Small intestine (tissue), 7 donors: ENCODE results near the gene ATCAY. TPM values are rescaled to one million over a fixed set of nuclear protein-coding genes. Genes with fewer than 3 reads are reported as not detected.
"Not testable (repeated sequence)": the region's sequence is repeated elsewhere in the genome, so short reads cannot be mapped to it uniquely, and the experiment has no call there.

Source experiments
- DNase-seq, 2 donors: peaks; one replicate each; pipeline versions ENCODE4 v3.0.0 to v3.0.0-alpha.2; 2013
- FAIRE-seq: peaks from 2 replicates; lab custom pipeline; 2012; peaks lifted over from hg19 to GRCh38; lab: Jason Lieb, UNC
- H3K27ac ChIP-seq, 3 donors: one replicate each; pipeline ENCODE4 v1.5.1; 2013; ENCODE audit warnings: low read length in 2 of 3, mild to moderate bottlenecking in 2 of 3, control low read depth in 1 of 3, inconsistent platforms in 1 of 3, low read depth in 1 of 3, moderate library complexity in 1 of 3
- H3K27me3 ChIP-seq, 3 donors: one replicate each; pipeline ENCODE4 v1.6.1; 2013; ENCODE audit warnings: low read length in 3 of 3, inconsistent platforms in 1 of 3; ENCODE audit not compliant: control insufficient read depth in 3 of 3, insufficient read depth in 3 of 3
- H3K36me3 ChIP-seq, 3 donors: one replicate each; pipeline ENCODE4 v1.6.1; 2013; ENCODE audit warnings: low read length in 3 of 3, inconsistent platforms in 1 of 3, low read depth in 1 of 3, mild to moderate bottlenecking in 1 of 3, moderate library complexity in 1 of 3; ENCODE audit not compliant: control insufficient read depth in 3 of 3, insufficient read depth in 2 of 3
- H3K4me1 ChIP-seq, 3 donors: one replicate each; pipeline ENCODE4 v1.6.1; 2013; ENCODE audit warnings: low read length in 2 of 3, inconsistent platforms in 1 of 3, low read depth in 1 of 3, mild to moderate bottlenecking in 1 of 3, moderate library complexity in 1 of 3; ENCODE audit not compliant: control insufficient read depth in 3 of 3, insufficient read depth in 2 of 3
- H3K4me3 ChIP-seq, 3 donors: one replicate each; pipeline ENCODE4 v1.5.1; 2013; ENCODE audit warnings: low read length in 3 of 3, control low read depth in 1 of 3, inconsistent platforms in 1 of 3, low read depth in 1 of 3, mild to moderate bottlenecking in 1 of 3, moderate library complexity in 1 of 3
- H3K9me3 ChIP-seq, 2 donors: one replicate each; pipeline ENCODE4 v1.6.1; 2013; ENCODE audit warnings: low read depth in 1 of 2, low read length in 1 of 2; ENCODE audit not compliant: control insufficient read depth in 2 of 2, insufficient read depth in 1 of 2
- WGBS, 3 donors: extraction: QIAGEN DNeasy Blood & Tissue Kit; methylation state at CpG; one replicate each; pipeline ENCODE4 v1.1.7; 2013; 5-methylcytosine and 5-hydroxymethylcytosine counted together
- polyA plus RNA-seq, 4 donors: library from polyadenylated mRNA; stranded (reverse) in 3 of 4; unstranded in 1 of 4; fragments of 200-250 nt in 3 of 4; fragments of 120-200 nt in 1 of 4; gene quantifications; one replicate each; pipeline versions ENCODE4 v1.2.1 to v1.2.3, GENCODE V29; 2013
- donor health status: healthy with polysubstance abuse.
- donor health status: control.
- donor health status: control.
- donor health status: Bipolar disorder and iron deficiency.
- donor health status: healthy.

Gene ATCAY
- polyA plus RNA-seq, 4 donors, result 0.27 to 3.0 (median 0.34) TPM; not detected in 1

DNA sequence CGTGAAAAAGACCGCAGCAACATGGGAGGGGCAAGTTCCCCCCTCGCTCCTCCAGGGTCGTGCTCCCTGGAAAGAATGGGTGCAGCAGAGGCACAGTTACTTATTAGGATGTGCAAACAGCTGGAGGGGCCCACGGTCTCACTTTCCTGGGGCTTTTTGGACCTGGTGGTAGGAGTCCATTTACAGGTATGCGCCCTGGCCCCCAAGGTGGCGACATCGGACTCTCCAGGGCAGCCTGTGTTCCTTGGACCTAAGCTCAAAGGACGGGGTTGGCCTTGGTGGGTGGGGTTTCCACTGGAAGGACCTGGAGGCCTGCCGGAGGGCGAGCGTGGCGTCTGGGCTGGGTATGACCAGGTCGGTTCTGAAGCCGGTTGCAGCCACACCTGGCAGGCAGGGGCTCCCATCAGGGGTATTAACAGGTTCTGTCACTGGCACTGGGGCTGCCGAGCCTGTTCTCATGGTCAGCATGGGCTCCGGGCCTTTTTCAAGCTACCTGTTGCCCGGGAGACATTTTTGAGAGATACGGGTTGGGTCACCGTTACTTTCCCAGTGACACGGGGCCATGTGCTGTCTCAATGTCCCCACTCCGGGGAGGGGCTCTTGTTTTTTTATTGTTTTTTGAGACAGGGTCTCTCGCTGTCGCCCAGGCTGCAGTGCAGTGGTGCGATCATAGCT, 17.5 kb upstream of the ATCAY start:
- peaks cover 0 to 20% (median 10%) of the 10 kb centered on the region in 3 donors for H3K27me3 ChIP-seq
- no peaks in the 10 kb centered on the region for H3K4me1 ChIP-seq
- DNase-seq (peak; percentile 46 to 56), FAIRE-seq (no peak)
- WGBS, 3 donors, result 49 to 70% (median 52%) methylated on average over 23 to 25 of the region's 25 CpGs
- no peak overlapping the region for H3K4me3 ChIP-seq
- no peaks in the 10 kb centered on the region for H3K36me3 ChIP-seq
- no peaks in the 10 kb centered on the region for H3K9me3 ChIP-seq
- no peak overlapping the region for H3K27ac ChIP-seq

DNA sequence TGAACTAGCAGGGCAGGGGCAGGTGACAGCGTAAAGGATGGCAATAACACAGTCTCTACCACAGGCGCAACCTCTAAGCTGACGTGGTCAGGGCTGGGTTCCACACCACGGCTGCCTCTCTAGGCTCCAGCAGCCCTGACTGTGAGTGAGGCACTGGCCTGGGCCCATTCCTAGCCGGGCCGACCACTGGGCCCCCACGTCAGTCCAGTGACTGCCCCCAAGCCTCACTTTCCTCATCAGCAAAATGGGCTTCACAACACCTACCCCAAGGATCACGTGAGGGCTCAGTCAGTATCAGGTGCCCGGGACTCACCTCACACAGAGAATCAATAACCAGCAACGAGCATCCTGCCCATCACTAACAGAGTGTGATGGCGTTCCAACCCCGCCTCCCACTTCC, 16.8 kb upstream of the ATCAY start:
- H3K4me1 ChIP-seq, result no peaks in the 10 kb centered on the region
- no peak overlapping the region for H3K4me3 ChIP-seq
- no peaks in the 10 kb centered on the region for H3K9me3 ChIP-seq
- no peak overlapping the region for H3K27ac ChIP-seq
- FAIRE-seq, result no peak
- H3K36me3 ChIP-seq, result no peaks in the 10 kb centered on the region
- 64 to 72% (median 69%) methylated on average over 12 of the region's 12 CpGs for WGBS, 3 donors
- H3K27me3 ChIP-seq, result peaks cover 3 to 27% (median 13%) of the 10 kb centered on the region in 3 donors
- DNase-seq, result no peak

GRCh38 chr19:3866910-3867638, 13.4 kb upstream of the ATCAY start:
- Histone ChIP-seq H3K27me3 (peaks cover 3 to 40% (median 23%) of the 10 kb centered on the region in 3 donors), H3K4me3 (no peak overlapping the region), H3K36me3 (no peaks in the 10 kb centered on the region), H3K9me3 (peaks cover 0 to 8% of the 10 kb centered on the region in 2 donors), H3K27ac (no peak overlapping the region), H3K4me1 (no peaks in the 10 kb centered on the region)
- FAIRE-seq (no peak), DNase-seq (no peak)
- WGBS, 3 donors, result 52 to 61% (median 57%) methylated on average over 14 of the region's 14 CpGs

GRCh38 chr19:3867971-3868769, 12.3 kb upstream of the ATCAY start:
- no peak overlapping the region for H3K4me3 ChIP-seq

GRCh38 chr19:3868770-3869456, 11.6 kb upstream of the ATCAY start, which contains the start of gene ZFR2:
Gene ZFR2, minus strand, starts transcription at chr19:3869038. Its CDS starts 21 bp downstream, at chr19:3869017.
- Histone ChIP-seq H3K27me3 (peaks cover 3 to 37% (median 23%) of the 10 kb centered on the region in 3 donors), H3K4me3 (no peak within 1 kb of the TSS), H3K9me3 (peaks cover 0 to 8% of the 10 kb centered on the region in 2 donors), H3K4me1 (no peaks in the 10 kb centered on the region), H3K27ac (no peak within 1 kb of the TSS), H3K36me3 (no peaks in the 10 kb centered on the region)
- 10 to 34% (median 21%) methylated on average over 18 to 62 of the region's 62 CpGs for WGBS, 3 donors
- DNase-seq (no peak), FAIRE-seq (no peak)

More at GRCh38 chr19:3867971-3868769, 12.3 kb upstream of the ATCAY start:
- peaks cover 3 to 37% (median 23%) of the 10 kb centered on the region in 3 donors for H3K27me3 ChIP-seq
- H3K9me3 ChIP-seq, result peaks cover 0 to 8% of the 10 kb centered on the region in 2 donors
- no peak overlapping the region for H3K27ac ChIP-seq
- H3K36me3 ChIP-seq, result no peaks in the 10 kb centered on the region
- no peak for FAIRE-seq
- DNase-seq, result no peak
- 9 to 15% (median 13%) methylated on average over 20 to 30 of the region's 30 CpGs for WGBS, 3 donors
- no peaks in the 10 kb centered on the region for H3K4me1 ChIP-seq

GRCh38 chr19:3873151-3873550, 7.3 kb upstream of the ATCAY start:
- WGBS, 3 donors, result 32 to 61% (median 43%) methylated on average over 4 of the region's 4 CpGs
- H3K4me3 ChIP-seq, result no peak overlapping the region
- H3K36me3 ChIP-seq, result no peaks in the 10 kb centered on the region
- peaks cover 0 to 8% of the 10 kb centered on the region in 2 donors for H3K9me3 ChIP-seq
- H3K27me3 ChIP-seq, result peaks cover 2 to 21% (median 16%) of the 10 kb centered on the region in 3 donors
- FAIRE-seq (no peak), DNase-seq (no peak)
- no peak overlapping the region for H3K27ac ChIP-seq
- no peaks in the 10 kb centered on the region for H3K4me1 ChIP-seq

DNA sequence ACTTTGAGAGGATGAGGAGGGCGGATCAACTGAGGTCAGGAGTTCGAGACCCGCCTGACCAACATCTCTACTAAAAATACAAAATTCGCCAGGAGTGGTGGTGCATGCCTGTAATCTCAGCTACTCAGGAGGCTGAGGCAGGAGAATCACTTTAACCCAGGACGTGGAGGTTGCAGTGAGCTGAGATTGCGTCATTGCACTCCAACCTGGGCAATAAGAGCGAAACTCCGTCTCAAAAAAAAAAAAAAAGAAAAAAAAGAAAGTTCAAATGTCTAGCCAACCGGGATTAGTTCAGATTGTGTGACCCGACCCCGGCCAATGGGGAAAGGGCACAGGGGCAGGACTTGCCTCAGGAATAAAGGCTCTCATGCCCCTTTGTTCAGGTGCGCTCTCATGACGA, 5.8 kb upstream of the ATCAY start:
- H3K27ac ChIP-seq, H3K4me3 ChIP-seq, H3K4me1 ChIP-seq, H3K36me3 ChIP-seq, H3K9me3 ChIP-seq, FAIRE-seq, DNase-seq: not testable (repeated sequence)
- WGBS, 3 donors, result 61 to 72% (median 70%) methylated on average over 13 of the region's 13 CpGs
- H3K27me3 ChIP-seq, result peaks cover 0 to 12% (median 10%) of the 10 kb centered on the region in 3 donors
